B cell (primary cell): ENCODE measurements around the gene HACE1.

ENCODE experiments used
- EZH2 ChIP-seq: IDR thresholded peaks from 2 replicates; pipeline ENCODE4 v1.6.1; 2012; ENCODE audit warnings: borderline replicate concordance, low read depth, mild to moderate bottlenecking, moderate library complexity, low read length; ENCODE audit not compliant: insufficient read depth, poor library complexity, severe bottlenecking
- TF ChIP-seq, protein P1 (sequence below): fragments of 200-600 bp; IDR thresholded peaks from one replicate; pipeline ENCODE4 v1.8.0; 2022; ENCODE audit warnings: antibody characterized with exemption, mild to moderate bottlenecking

DNA sequence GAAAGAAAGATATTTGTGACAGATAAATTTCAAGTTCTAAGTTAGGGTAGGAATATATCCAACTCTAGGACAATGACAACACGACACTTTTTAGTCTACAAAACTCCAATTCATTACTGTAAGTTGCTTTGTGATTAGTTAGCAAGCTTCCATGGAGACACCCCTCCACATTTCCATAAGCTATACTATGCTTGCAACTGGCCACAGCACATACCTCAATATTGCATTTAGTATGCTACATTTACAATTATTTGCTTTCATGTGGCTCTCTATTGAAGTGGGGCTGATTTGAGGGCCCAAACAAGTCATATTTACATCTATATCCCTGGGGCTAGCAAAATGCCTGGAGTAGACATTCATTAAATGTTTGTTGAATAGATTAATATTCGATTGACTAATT is 129.3 kb downstream of the HACE1 start:
- TF ChIP-seq, protein P1, sequence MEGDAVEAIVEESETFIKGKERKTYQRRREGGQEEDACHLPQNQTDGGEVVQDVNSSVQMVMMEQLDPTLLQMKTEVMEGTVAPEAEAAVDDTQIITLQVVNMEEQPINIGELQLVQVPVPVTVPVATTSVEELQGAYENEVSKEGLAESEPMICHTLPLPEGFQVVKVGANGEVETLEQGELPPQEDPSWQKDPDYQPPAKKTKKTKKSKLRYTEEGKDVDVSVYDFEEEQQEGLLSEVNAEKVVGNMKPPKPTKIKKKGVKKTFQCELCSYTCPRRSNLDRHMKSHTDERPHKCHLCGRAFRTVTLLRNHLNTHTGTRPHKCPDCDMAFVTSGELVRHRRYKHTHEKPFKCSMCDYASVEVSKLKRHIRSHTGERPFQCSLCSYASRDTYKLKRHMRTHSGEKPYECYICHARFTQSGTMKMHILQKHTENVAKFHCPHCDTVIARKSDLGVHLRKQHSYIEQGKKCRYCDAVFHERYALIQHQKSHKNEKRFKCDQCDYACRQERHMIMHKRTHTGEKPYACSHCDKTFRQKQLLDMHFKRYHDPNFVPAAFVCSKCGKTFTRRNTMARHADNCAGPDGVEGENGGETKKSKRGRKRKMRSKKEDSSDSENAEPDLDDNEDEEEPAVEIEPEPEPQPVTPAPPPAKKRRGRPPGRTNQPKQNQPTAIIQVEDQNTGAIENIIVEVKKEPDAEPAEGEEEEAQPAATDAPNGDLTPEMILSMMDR: no peak
- TF ChIP-seq EZH2: no peak
